ENCODE measurements around the gene RNF166. TPM values are rescaled to one million over a fixed set of nuclear protein-coding genes. Genes with fewer than 3 reads are reported as not detected.
A peak's percentile ranks its signal among the peaks of the same experiment; 100 is the strongest.

RNF166 gene
- total RNA-seq, 4 donors from 2014 or later: 14.7 to 21.8 (median 17.7) TPM

DNA sequence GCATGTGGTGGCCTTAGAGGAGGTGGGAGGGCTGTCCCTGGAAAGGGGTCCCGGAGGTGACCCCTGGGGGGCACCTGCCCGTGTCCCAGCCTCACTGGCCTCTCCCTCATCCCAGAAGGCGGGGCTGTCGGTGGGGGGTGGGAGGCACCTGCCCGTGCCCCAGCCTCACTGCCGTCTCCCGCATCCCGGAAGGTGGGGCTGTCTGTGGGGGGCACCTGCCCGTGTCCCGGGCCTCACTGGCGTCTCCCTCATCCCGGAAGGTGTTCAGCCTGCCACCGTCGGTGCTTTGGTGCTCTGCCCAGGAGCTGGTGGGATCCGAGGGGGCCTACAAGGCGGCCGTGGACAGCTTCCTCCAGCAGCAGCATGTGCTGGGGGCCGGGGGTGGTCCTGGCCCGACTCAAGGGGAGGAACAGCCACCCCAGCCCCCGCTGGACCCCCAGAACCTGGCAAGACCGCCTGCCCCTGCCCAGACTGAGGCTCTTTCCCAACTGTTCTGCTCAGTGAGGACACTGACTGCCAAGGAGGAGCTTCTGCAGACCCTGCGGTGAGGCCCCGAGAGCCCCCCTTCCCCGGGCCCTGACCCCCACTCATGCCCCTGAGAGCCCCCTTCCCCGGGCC, 6.3 kb upstream of the RNF166 start:
- 66 to 81% methylated on average over 11 to 13 of the region's 25 CpGs for WGBS, 2 donors
- intact Hi-C loops (cut with DNase I; ENCODE audit: low total_unique reads): no loop called here
- no peak overlapping the region for H3K4me3 ChIP-seq (ENCODE audit: low read depth, poor library complexity, severe bottlenecking)
- no peak for DNase-seq (ENCODE audit: low spot score in 2 of 2)
- TF ChIP-seq, protein P1, sequence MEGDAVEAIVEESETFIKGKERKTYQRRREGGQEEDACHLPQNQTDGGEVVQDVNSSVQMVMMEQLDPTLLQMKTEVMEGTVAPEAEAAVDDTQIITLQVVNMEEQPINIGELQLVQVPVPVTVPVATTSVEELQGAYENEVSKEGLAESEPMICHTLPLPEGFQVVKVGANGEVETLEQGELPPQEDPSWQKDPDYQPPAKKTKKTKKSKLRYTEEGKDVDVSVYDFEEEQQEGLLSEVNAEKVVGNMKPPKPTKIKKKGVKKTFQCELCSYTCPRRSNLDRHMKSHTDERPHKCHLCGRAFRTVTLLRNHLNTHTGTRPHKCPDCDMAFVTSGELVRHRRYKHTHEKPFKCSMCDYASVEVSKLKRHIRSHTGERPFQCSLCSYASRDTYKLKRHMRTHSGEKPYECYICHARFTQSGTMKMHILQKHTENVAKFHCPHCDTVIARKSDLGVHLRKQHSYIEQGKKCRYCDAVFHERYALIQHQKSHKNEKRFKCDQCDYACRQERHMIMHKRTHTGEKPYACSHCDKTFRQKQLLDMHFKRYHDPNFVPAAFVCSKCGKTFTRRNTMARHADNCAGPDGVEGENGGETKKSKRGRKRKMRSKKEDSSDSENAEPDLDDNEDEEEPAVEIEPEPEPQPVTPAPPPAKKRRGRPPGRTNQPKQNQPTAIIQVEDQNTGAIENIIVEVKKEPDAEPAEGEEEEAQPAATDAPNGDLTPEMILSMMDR (IDR thresholded peaks at IDR 0.05): no peak
- TF ChIP-seq POLR2A (IDR thresholded peaks at IDR 0.05): no peak

DNA sequence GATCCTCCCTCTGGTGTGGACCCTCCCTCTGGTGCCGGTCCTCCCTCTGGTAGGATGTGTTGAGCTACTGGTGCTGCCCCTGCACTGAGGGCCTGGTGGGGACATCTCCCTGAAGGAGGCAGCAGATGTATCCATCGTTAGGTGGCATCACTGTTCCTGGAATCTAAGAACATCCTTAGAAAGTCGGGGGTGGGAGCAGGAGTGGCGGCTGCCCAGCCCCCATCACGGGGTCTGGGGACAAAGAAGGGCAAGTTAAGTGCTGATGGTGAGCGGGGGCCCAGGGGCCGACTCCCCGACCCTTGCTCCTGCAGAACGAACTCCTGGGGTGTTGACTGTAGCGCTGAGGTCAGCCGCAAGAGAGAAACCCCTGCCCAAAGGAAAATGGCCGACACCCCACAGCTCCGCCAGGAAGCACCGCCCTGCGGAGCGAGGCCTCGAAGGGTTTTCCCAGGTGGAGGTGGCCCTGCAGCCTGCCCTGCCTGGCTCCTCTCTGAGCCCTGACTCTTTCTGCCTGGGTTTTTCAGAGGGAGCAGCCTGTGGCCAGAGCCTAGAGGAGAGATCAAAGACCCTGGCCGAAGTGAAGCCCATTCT, 5.6 kb upstream of the RNF166 start:
- intact Hi-C loops (cut with DNase I; ENCODE audit: low total_unique reads): no loop called here
- TF ChIP-seq, protein P1 (IDR thresholded peaks at IDR 0.05): no peak
- TF ChIP-seq POLR2A (IDR thresholded peaks at IDR 0.05): no peak
- WGBS, 2 donors: 73 to 76% methylated on average over 16 to 18 of the region's 18 CpGs
- no peak overlapping the region for H3K4me3 ChIP-seq (ENCODE audit: low read depth, poor library complexity, severe bottlenecking)
- no peak for DNase-seq (ENCODE audit: low spot score in 2 of 2)

DNA sequence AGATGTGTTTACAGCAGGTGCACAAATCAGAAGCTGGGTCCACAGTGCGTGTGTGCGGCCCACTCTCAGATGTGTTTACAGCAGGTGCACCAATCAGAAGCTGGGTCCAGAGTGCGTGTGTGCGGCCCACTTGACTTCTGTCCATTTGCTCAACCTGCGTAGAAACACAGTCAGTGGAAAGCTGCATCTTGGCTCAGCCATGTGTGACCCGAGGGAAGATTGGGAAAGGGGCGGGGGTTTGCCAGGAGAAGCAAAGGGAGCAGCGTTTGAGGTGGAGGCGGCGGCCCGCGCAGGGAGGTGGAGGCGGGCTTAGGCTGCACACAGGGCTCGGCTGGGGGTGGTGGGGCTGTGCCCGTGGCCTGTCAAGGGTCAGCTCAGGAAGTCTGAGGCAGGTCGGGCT, 4.3 kb upstream of the RNF166 start:
- H3K4me3 ChIP-seq (ENCODE audit: low read depth, poor library complexity, severe bottlenecking): no peak overlapping the region
- DNase-seq (ENCODE audit: low spot score in 2 of 2): no peak
- 67 to 68% methylated on average over 15 of the region's 16 CpGs for WGBS, 2 donors
- intact Hi-C loops (cut with DNase I; ENCODE audit: low total_unique reads): no loop called here
- TF ChIP-seq, protein P1 (IDR thresholded peaks at IDR 0.05): no peak
- no peak for TF ChIP-seq POLR2A (IDR thresholded peaks at IDR 0.05)

DNA sequence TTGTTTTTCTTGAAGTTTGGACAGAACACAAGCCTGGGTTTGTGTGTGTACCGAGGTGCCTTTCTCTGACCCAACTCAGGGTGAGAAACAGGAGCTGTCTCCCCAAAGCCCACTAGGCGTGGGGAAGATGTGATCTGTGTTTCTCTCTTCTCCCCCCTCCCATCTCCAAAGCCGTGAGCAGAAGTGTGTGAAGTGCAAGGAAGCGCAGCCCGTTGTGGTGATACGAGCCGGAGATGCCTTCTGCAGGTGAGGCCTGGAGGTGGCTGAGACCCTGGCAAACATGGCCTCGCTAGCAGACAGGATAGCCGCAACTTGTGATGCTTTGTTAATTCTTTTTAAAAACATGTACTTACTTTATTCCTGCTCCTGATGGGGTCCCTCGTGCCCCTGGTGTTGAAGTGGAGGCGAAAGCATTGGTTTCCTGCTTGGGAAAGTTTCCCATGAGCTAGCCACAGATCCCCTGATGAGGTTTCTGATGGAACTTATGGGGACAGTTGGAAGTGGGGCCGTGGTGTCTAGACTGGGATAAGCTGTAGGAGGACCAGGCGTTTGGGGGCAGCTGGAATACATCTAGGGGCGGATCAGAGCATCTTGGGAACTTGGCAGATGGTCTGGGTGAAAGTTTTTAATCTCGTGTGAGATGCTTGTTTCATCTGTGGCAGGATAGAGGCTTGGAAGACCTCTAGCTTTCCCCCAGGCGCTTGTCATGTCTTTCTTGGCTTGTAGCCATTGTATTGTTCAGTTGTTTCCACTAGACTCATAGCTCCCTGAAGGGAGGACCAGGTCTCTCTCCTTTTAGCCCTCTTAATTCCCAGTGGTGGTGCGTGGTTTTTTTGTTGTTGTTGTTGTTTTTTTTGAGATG, 988 bp upstream of the RNF166 start:
- 25 to 27% methylated on average over 17 of the region's 17 CpGs for WGBS, 2 donors
- peak overlapping the region; percentile 80 for H3K4me3 ChIP-seq (ENCODE audit: low read depth, poor library complexity, severe bottlenecking)
- intact Hi-C loops (cut with DNase I; ENCODE audit: low total_unique reads): no loop called here
- DNase-seq (ENCODE audit: low spot score in 2 of 2): no peak
- TF ChIP-seq, protein P1 (IDR thresholded peaks at IDR 0.05): no peak
- no peak for TF ChIP-seq POLR2A (IDR thresholded peaks at IDR 0.05)

DNA sequence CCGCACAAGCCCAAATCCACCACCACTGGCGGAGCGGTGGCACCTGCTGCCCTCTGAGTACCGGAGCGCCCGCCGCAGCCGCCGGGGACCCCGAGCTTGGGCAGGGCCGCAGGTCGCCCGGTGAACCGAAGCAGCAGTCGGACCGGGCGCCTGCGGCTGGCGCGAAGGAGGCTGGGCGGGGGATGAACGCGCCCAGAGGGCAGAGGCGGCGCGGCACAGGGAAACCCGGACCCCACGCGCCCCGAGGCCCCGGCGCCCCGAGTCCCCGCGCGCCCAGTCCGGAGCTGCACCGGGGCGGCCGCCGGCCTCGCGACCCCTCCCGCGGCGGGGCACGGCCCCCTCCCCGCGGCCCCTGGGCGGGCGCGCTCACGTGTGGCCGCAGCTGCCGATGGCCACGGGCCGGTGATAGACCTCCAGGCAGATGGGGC, 393 bp downstream of the RNF166 start:
- TF ChIP-seq POLR2A (IDR thresholded peaks at IDR 0.05): no peak
- TF ChIP-seq, protein P1 (IDR thresholded peaks at IDR 0.05): no peak

More for the DNA sequence above, 393 bp downstream of the RNF166 start:
- no peak for DNase-seq (ENCODE audit: low spot score in 2 of 2)
- H3K4me3 ChIP-seq (ENCODE audit: low read depth, poor library complexity, severe bottlenecking): peak overlapping the region; percentile 80
- 0 to 1% methylated on average over 10 to 43 of the region's 57 CpGs for WGBS, 2 donors
- intact Hi-C loops (cut with DNase I; ENCODE audit: low total_unique reads): no loop called here

All from lower leg skin (tissue), 4 donors.